SK-N-SH (cell line): ENCODE data around the gene TPRA1.

Experiments used
- EP300 ChIP-seq, 2 experiments: IDR thresholded peaks; 2 replicates each; pipeline versions ENCODE4 v1.4.0 to v1.6.1; 2012; ENCODE audit warnings: borderline replicate concordance in 1 of 2, low read depth in 1 of 2, low read length in 1 of 2
- EZH2phosphoT487 ChIP-seq: fragments of 200-600 bp; sonication (generic); IDR thresholded peaks from 2 replicates; pipeline ENCODE4 v1.6.1; 2017; ENCODE audit warnings: low read depth, mixed run types, mild to moderate bottlenecking, antibody characterized with exemption, moderate library complexity, borderline replicate concordance
- FOXM1 ChIP-seq: IDR thresholded peaks from 2 replicates; pipeline ENCODE4 v1.4.0; 2012; ENCODE audit warnings: low read depth, mild to moderate bottlenecking
- JUND ChIP-seq: IDR thresholded peaks from 2 replicates; pipeline ENCODE4 v1.4.0; 2012
- MXI1 ChIP-seq: IDR thresholded peaks from 2 replicates; pipeline ENCODE4 v1.6.1; 2012; ENCODE audit warnings: mild to moderate bottlenecking, low read depth, low read length, improper control_type of control experiment
- NRF1 ChIP-seq: IDR thresholded peaks from 2 replicates; pipeline ENCODE4 v1.6.1; 2012; ENCODE audit warnings: low read depth, mild to moderate bottlenecking, low read length
- POLR2AphosphoS5 ChIP-seq: IDR thresholded peaks from 2 replicates; pipeline ENCODE4 v1.6.1; 2012; ENCODE audit warnings: low read depth, low read length
- SIN3A ChIP-seq: IDR thresholded peaks from 2 replicates; pipeline ENCODE4 v1.6.1; 2012; ENCODE audit warnings: low read depth, mild to moderate bottlenecking, low read length, moderate library complexity, borderline replicate concordance
- TF ChIP-seq, protein P1 (sequence below): fragments of 200-600 bp; sonication (generic); IDR thresholded peaks from 2 replicates; pipeline ENCODE4 v1.6.1; 2017; ENCODE audit warnings: antibody characterized with exemption, mild to moderate bottlenecking, moderate library complexity
- TF ChIP-seq, protein P2 (sequence below): IDR thresholded peaks from 2 replicates; pipeline ENCODE4; 2012
- TF ChIP-seq, protein P3 (sequence below): IDR thresholded peaks from 2 replicates; pipeline ENCODE4 v1.4.0; 2012; ENCODE audit warnings: low read depth, borderline replicate concordance

DNA sequence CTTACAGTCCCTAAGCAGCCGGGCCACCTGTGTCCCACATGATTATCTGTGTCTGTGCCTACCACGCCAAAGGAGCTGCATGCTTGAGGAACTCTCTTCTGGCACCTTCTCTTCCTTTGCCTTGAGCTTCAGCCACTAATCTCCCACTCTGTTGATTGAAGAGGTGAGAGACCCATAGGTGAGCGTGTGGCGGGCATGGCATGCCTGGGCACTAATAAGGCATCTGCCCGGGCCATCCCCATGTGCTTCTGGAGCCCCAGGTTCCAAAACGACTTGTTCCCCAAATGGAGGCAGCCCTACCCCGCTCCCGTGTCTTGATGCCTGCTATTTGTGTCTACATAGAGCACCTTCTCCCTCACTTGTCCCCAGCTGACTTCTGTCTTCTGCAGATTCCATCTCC is 20.7 kb upstream of the TPRA1 start:
- TF ChIP-seq, protein P1, sequence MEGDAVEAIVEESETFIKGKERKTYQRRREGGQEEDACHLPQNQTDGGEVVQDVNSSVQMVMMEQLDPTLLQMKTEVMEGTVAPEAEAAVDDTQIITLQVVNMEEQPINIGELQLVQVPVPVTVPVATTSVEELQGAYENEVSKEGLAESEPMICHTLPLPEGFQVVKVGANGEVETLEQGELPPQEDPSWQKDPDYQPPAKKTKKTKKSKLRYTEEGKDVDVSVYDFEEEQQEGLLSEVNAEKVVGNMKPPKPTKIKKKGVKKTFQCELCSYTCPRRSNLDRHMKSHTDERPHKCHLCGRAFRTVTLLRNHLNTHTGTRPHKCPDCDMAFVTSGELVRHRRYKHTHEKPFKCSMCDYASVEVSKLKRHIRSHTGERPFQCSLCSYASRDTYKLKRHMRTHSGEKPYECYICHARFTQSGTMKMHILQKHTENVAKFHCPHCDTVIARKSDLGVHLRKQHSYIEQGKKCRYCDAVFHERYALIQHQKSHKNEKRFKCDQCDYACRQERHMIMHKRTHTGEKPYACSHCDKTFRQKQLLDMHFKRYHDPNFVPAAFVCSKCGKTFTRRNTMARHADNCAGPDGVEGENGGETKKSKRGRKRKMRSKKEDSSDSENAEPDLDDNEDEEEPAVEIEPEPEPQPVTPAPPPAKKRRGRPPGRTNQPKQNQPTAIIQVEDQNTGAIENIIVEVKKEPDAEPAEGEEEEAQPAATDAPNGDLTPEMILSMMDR, result no peak
- TF ChIP-seq EZH2phosphoT487, result no peak
- TF ChIP-seq FOXM1, result no peak
- TF ChIP-seq POLR2AphosphoS5, result no peak
- TF ChIP-seq JUND, result no peak
- TF ChIP-seq EP300 (IDR thresholded peaks at IDR 0.05; ENCODE audit: borderline replicate concordance in 1 of 2, low read depth in 1 of 2, low read length in 1 of 2), result no peak
- TF ChIP-seq, protein P2, sequence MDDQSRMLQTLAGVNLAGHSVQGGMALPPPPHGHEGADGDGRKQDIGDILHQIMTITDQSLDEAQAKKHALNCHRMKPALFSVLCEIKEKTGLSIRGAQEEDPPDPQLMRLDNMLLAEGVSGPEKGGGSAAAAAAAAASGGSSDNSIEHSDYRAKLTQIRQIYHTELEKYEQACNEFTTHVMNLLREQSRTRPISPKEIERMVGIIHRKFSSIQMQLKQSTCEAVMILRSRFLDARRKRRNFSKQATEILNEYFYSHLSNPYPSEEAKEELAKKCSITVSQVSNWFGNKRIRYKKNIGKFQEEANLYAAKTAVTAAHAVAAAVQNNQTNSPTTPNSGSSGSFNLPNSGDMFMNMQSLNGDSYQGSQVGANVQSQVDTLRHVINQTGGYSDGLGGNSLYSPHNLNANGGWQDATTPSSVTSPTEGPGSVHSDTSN, result no peak
- no peak for TF ChIP-seq MXI1
- TF ChIP-seq SIN3A, result no peak
- TF ChIP-seq, protein P3, sequence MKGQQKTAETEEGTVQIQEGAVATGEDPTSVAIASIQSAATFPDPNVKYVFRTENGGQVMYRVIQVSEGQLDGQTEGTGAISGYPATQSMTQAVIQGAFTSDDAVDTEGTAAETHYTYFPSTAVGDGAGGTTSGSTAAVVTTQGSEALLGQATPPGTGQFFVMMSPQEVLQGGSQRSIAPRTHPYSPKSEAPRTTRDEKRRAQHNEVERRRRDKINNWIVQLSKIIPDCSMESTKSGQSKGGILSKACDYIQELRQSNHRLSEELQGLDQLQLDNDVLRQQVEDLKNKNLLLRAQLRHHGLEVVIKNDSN, result no peak
- TF ChIP-seq NRF1, result no peak
